HepG2 (cell line): Measurements from ENCODE around the gene AHCYL2. TPM values are rescaled to one million over a fixed set of nuclear protein-coding genes. Genes with fewer than 3 reads are reported as not detected.

Experiments
- ATAC-seq: fragments of 200-7000 bp; cut with Tn5 transposase; 3 replicates; pipeline ENCODE4 v1.9.1; 2020; ENCODE audit warnings: mild to moderate bottlenecking, moderate library complexity
- BruUV-seq: library from RNA; stranded (reverse); fragments of 400-500 nt; replicated peaks from 2 replicates; lab custom pipeline; 2021; lab: Mats Ljungman, UMichigan
- CTCF ChIA-PET: fragments of 300-600 bp; formaldehyde crosslinking; extraction: SDS; loops from one replicate; lab custom pipeline; 2021; ENCODE audit warnings: low total read pairs, inconsistent platforms, low intra/inter-chr PET ratio; lab: Yijun Ruan, JAX
- POLR2A ChIA-PET: fragments of 350-600 bp; sonication (Branson Sonifier 250); formaldehyde crosslinking; loops from one replicate; lab custom pipeline; 2020; ENCODE audit warnings: antibody characterized with exemption, inconsistent platforms; lab: Yijun Ruan, JAX
- DNase-seq: peaks from one replicate; pipeline ENCODE4 v3.0.0-alpha.2; 2015; ENCODE audit warnings: low spot score
- FAIRE-seq: peaks from 3 replicates; lab custom pipeline; 2011; peaks lifted over from hg19 to GRCh38; lab: Jason Lieb, UNC
- H2AFZ ChIP-seq: one replicate; pipeline ENCODE4 v1.6.1; 2011; ENCODE audit warnings: low read length, inconsistent platforms
- H3K27ac ChIP-seq: fragments of 300-600 bp; 3 replicates; pipeline ENCODE4 v1.8.0; 2011; ENCODE audit warnings: mixed run types, mild to moderate bottlenecking, mixed read lengths, low read length, inconsistent platforms; ENCODE audit not compliant: insufficient read depth; ENCODE audit errors: extremely low read length
- H3K27me3 ChIP-seq, 2 experiments: fragments of 200-600 bp in 1 of 2; 2 replicates in 1 of 2; 3 replicates in 1 of 2; pipeline versions ENCODE4 v1.6.0 to v1.8.0; 2011; ENCODE audit warnings: low read length in 2 of 2, mild to moderate bottlenecking in 2 of 2, moderate library complexity in 2 of 2, inconsistent platforms in 1 of 2; ENCODE audit not compliant: insufficient read depth in 2 of 2, control insufficient read depth in 1 of 2
- H3K36me3 ChIP-seq, 2 experiments: fragments of 200-600 bp in 1 of 2; replicated peaks in 1 of 2; 2 replicates in 1 of 2; 3 replicates in 1 of 2; pipeline versions ENCODE4 v1.5.1 to v1.8.0; 2011; ENCODE audit warnings: low read length in 2 of 2, inconsistent platforms in 1 of 2; ENCODE audit not compliant: insufficient read depth in 2 of 2, control insufficient read depth in 1 of 2
- H3K4me1 ChIP-seq: 2 replicates; pipeline ENCODE4 v1.5.1; 2012; ENCODE audit warnings: low read length, inconsistent platforms; ENCODE audit not compliant: insufficient read depth
- H3K4me2 ChIP-seq: 2 replicates; pipeline ENCODE4 v1.6.0; 2011; ENCODE audit warnings: low read depth, low read length, inconsistent platforms
- H3K4me3 ChIP-seq, 3 experiments: fragments of 200-600 bp in 1 of 3; sonication (generic), shearing (Covaris generic) in 1 of 3; replicated peaks in 1 of 3; 2 replicates each; pipeline ENCODE4 v1.5.1; 2011 to 2016; ENCODE audit warnings: low read length in 3 of 3, inconsistent platforms in 2 of 3, low read depth in 2 of 3, mild to moderate bottlenecking in 2 of 3, control low read depth in 1 of 3, mixed read lengths in 1 of 3; ENCODE audit not compliant: insufficient read depth in 1 of 3
- H3K79me2 ChIP-seq: one replicate; pipeline ENCODE4 v1.6.1; 2011; ENCODE audit warnings: low read length, inconsistent platforms; ENCODE audit not compliant: insufficient read depth
- H3K9ac ChIP-seq: 2 replicates; pipeline ENCODE4 v1.6.0; 2011; ENCODE audit warnings: mild to moderate bottlenecking, low read depth, low read length, inconsistent platforms; ENCODE audit not compliant: insufficient read depth
- H3K9me3 ChIP-seq: 2 replicates; pipeline ENCODE4 v1.5.1; 2012; ENCODE audit warnings: mild to moderate bottlenecking, low read length
- H4K20me1 ChIP-seq: 2 replicates; pipeline ENCODE4 v1.6.0; 2011; ENCODE audit warnings: inconsistent platforms, mild to moderate bottlenecking, low read length, moderate library complexity; ENCODE audit not compliant: insufficient read depth
- KAT8 ChIP-seq: IDR thresholded peaks from 2 replicates; pipeline ENCODE4 v1.6.1; 2016; ENCODE audit warnings: missing genetic modification reagents, missing compliant biosample characterization
- MBNL3 ChIP-seq: fragments of 250-450 bp; sonication (Bioruptor Pico); conservative IDR thresholded peaks from 2 replicates; pipeline ENCODE4 v1.8.0; 2022; ENCODE audit warnings: mild to moderate bottlenecking, inconsistent platforms
- PLRG1 ChIP-seq: fragments of 450-650 bp; conservative IDR thresholded peaks from 2 replicates; pipeline ENCODE4 v1.6.1; 2016
- RAD21 ChIP-seq: fragments of 450-650 bp; formaldehyde crosslinking; IDR thresholded peaks from 2 replicates; pipeline ENCODE4 v1.5.0; 2020; ENCODE audit warnings: mild to moderate bottlenecking
- STAG1 ChIP-seq: sonication (generic); formaldehyde crosslinking; IDR thresholded peaks from 2 replicates; pipeline ENCODE4 v1.4.0; 2020; ENCODE audit warnings: missing genetic modification reagents
- THAP11 ChIP-seq: IDR thresholded peaks from 2 replicates; pipeline ENCODE4 v1.6.1; 2016; ENCODE audit warnings: missing biosample characterization, missing genetic modification reagents
- YY1 ChIP-seq: IDR thresholded peaks from 2 replicates; pipeline ENCODE4 v1.6.1; 2011; ENCODE audit warnings: low read length, low read depth, moderate library complexity, mild to moderate bottlenecking; ENCODE audit not compliant: insufficient read depth, insufficient replicate concordance
- ZMYM4 ChIP-seq: sonication (generic); formaldehyde crosslinking; IDR thresholded peaks from 2 replicates; pipeline ENCODE4 v1.8.1; 2023; ENCODE audit warnings: mild to moderate bottlenecking, missing genetic modification reagents
- ZNF12 ChIP-seq: sonication (generic); formaldehyde crosslinking; IDR thresholded peaks from 2 replicates; pipeline ENCODE4 v1.5.0; 2020; ENCODE audit warnings: missing genetic modification reagents
- ZNF383 ChIP-seq: sonication (generic); formaldehyde crosslinking; IDR thresholded peaks from 2 replicates; pipeline ENCODE4 v1.4.0; 2020; ENCODE audit warnings: missing genetic modification reagents, mild to moderate bottlenecking, borderline replicate concordance
- ZNF468 ChIP-seq: sonication (generic); formaldehyde crosslinking; IDR thresholded peaks from 2 replicates; pipeline ENCODE4 v1.8.0; 2022; ENCODE audit warnings: mild to moderate bottlenecking, moderate library complexity, missing genetic modification reagents
- ZNF496 ChIP-seq: sonication (generic); formaldehyde crosslinking; IDR thresholded peaks from 2 replicates; pipeline ENCODE4 v1.8.1; 2023; ENCODE audit warnings: mild to moderate bottlenecking, moderate library complexity, missing genetic modification reagents; ENCODE audit not compliant: insufficient replicate concordance
- ZNF841 ChIP-seq: sonication (generic); formaldehyde crosslinking; IDR thresholded peaks from 2 replicates; pipeline ENCODE4 v1.8.1; 2023; ENCODE audit warnings: missing genetic modification reagents, borderline replicate concordance
- WGBS: methylation state at CpG from one replicate; pipeline ENCODE4 v1.1.6; 2017; ENCODE audit warnings: low lambda C conversion rate; 5-methylcytosine and 5-hydroxymethylcytosine counted together
- in situ Hi-C: cut with HindIII; loops from 2 replicates; pipeline ENCODE4 v1.10.0; 2017; ENCODE audit warnings: low pct_unique_long_range_greater_than_20kb; ENCODE audit not compliant: extremely low pct_ligation_motif_present
- intact Hi-C: fragments of 100-400 bp; cut with micrococcal nuclease; formaldehyde crosslinking; loops from one replicate; pipeline ENCODE4 v1.10.0; 2022; ENCODE audit not compliant: unreplicated experiment
- polyA plus RNA-seq, 8 experiments: library from polyadenylated mRNA; depleted of rRNA in 3 of 8; stranded (reverse) in 7 of 8; unstranded in 1 of 8; fragments of >200 nt; fragmentation: Illumina TruSeq in 4 of 8; extraction: Trizol in 4 of 8; gene quantifications; 2 replicates each; pipeline versions ENCODE4 v1.2.1 to v1.2.3, GENCODE V29; 2011 to 2016; ENCODE audit warnings: low read depth in 4 of 8, missing spikeins in 1 of 8, mixed read lengths in 1 of 8; ENCODE audit not compliant: insufficient read depth in 1 of 8
- total RNA-seq, 5 experiments: library from RNA; depleted of rRNA; stranded (reverse); fragments of >200 nt; fragmentation: Illumina TruSeq; extraction: Trizol; gene quantifications; 2 replicates each; pipeline ENCODE4 v1.2.3, GENCODE V29; 2016; ENCODE audit warnings: low read depth in 1 of 5
- TF ChIP-seq, protein P1 (sequence below): sonication (generic); formaldehyde crosslinking; IDR thresholded peaks from 2 replicates; pipeline ENCODE4 v1.4.0; 2020; ENCODE audit warnings: missing genetic modification reagents
- TF ChIP-seq, protein P2 (sequence below): IDR thresholded peaks from 2 replicates; pipeline ENCODE4 v1.6.1; 2016; ENCODE audit warnings: low read depth
- TF ChIP-seq, protein P3 (sequence below): sonication (generic); formaldehyde crosslinking; IDR thresholded peaks from 2 replicates; pipeline ENCODE4 v1.5.0; 2020; ENCODE audit warnings: mild to moderate bottlenecking, missing genetic modification reagents, moderate library complexity
- TF ChIP-seq, protein P4 (sequence below): sonication (generic); formaldehyde crosslinking; IDR thresholded peaks from 2 replicates; pipeline ENCODE4 v1.5.0; 2020; ENCODE audit warnings: mild to moderate bottlenecking, missing genetic modification reagents

The AHCYL2 gene
- total and polyA plus RNA-seq, 2 of the 13 experiments (the other 11 are each of a cell fraction or from before 2014, with no cell fraction given), result 9.5 to 14.7 TPM

DNA sequence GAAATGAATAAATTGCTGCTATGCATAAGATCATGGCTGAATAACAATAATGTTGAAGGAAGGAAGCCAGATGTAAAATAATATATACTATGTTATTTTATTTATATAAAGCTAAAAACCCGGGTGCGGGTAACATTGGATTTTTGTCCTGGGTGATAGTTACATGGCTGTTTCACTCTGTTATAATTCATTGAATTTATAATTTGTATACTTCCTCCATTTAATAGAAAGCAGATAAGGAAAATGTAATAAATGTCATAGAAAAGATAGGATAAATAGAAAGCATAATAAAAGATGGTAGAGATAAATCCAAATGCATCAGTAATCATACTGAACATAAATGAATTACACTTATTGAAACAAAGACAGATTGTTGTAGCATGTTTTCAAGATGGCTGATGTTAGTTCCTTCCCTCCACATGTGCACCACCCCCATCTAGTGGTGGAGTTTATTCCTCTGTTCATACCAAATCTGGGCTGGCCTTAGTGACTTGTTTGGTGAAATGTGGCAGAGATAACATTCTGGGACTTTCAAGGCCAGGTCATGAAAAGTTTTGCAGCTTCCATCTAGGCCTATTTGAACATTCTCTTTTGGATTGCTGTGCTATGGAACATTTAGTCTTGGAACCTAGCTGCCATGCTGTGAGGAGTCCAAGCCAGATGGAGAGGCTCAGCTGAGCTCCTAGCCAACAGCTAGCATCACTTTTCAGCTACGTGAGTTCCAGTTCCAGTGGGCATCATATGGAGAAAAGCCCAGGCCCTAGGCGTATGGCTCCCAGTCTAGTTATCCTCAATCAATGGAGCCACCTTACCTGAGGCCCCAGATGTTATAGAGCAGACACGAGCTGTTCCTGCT, 46.9 kb downstream of the AHCYL2 start:
- Histone ChIP-seq H2AFZ (no peak overlapping the region), H3K36me3 (no peaks in the 10 kb centered on the region), H3K4me1 (no peaks in the 10 kb centered on the region), H3K27ac (no peak overlapping the region), H3K9ac (no peak overlapping the region), H3K79me2 (no peaks in the 10 kb centered on the region), H4K20me1 (no peaks in the 10 kb centered on the region), H3K9me3 (no peaks in the 10 kb centered on the region), H3K27me3 (no peaks in the 10 kb centered on the region), H3K4me2 (no peak overlapping the region), H3K4me3 (no peak overlapping the region)
- FAIRE-seq (peak; percentile 85), DNase-seq (peak; percentile 64), ATAC-seq (peak; percentile 87)
- CTCF ChIA-PET, result interaction anchor here (0.8 to 3.5 kb wide), 2 partner anchors 52 to 54 kb away, joined by 3 to 30 read pairs; no protein-coding TSS in a partner anchor
- in situ Hi-C loops, result no loop called here
- no TSS peak for BruUV-seq
- POLR2A ChIA-PET, result no interaction called here
- intact Hi-C loops, result loop anchor here (1.0 to 2.0 kb wide), 2 partner anchors 47 to 53 kb away; partner anchors contain the start of gene AHCYL2
- 52% methylated on average over 5 of the region's 5 CpGs for WGBS
- TF ChIP-seq, protein P1, sequence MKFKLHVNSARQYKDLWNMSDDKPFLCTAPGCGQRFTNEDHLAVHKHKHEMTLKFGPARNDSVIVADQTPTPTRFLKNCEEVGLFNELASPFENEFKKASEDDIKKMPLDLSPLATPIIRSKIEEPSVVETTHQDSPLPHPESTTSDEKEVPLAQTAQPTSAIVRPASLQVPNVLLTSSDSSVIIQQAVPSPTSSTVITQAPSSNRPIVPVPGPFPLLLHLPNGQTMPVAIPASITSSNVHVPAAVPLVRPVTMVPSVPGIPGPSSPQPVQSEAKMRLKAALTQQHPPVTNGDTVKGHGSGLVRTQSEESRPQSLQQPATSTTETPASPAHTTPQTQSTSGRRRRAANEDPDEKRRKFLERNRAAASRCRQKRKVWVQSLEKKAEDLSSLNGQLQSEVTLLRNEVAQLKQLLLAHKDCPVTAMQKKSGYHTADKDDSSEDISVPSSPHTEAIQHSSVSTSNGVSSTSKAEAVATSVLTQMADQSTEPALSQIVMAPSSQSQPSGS (CRISPR knock-in tag), result no peak
- TF ChIP-seq ZNF496 (CRISPR knock-in tag) (no peak), KAT8 (CRISPR knock-in tag) (0 out of 2 replicates have a peak, but pooled peaks have one; percentile 29), RAD21 (0 out of 2 replicates have a peak, but pooled peaks have one; percentile 21), THAP11 (CRISPR knock-in tag) (peak; percentile 46; the same call in 1 of the 2 replicates), ZMYM4 (CRISPR knock-in tag) (peak; percentile 76), PLRG1 (no peak), ZNF468 (CRISPR knock-in tag) (no peak), MBNL3 (CRISPR knock-in tag) (no peak), ZNF841 (CRISPR knock-in tag) (no peak), ZNF12 (CRISPR knock-in tag) (0 out of 2 replicates have a peak, but pooled peaks have one; percentile 30), ZNF383 (CRISPR knock-in tag) (no peak), STAG1 (CRISPR knock-in tag) (peak; percentile 63), YY1 (peak; percentile 83)
- TF ChIP-seq, protein P2, sequence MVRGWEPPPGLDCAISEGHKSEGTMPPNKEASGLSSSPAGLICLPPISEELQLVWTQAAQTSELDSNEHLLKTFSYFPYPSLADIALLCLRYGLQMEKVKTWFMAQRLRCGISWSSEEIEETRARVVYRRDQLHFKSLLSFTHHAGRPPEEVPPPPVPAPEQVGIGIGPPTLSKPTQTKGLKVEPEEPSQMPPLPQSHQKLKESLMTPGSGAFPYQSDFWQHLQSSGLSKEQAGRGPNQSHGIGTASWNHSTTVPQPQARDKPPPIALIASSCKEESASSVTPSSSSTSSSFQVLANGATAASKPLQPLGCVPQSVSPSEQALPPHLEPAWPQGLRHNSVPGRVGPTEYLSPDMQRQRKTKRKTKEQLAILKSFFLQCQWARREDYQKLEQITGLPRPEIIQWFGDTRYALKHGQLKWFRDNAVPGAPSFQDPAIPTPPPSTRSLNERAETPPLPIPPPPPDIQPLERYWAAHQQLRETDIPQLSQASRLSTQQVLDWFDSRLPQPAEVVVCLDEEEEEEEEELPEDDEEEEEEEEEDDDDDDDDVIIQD (CRISPR knock-in tag), result peak; percentile 49; the same call in 1 of the 2 replicates
- TF ChIP-seq, protein P3, sequence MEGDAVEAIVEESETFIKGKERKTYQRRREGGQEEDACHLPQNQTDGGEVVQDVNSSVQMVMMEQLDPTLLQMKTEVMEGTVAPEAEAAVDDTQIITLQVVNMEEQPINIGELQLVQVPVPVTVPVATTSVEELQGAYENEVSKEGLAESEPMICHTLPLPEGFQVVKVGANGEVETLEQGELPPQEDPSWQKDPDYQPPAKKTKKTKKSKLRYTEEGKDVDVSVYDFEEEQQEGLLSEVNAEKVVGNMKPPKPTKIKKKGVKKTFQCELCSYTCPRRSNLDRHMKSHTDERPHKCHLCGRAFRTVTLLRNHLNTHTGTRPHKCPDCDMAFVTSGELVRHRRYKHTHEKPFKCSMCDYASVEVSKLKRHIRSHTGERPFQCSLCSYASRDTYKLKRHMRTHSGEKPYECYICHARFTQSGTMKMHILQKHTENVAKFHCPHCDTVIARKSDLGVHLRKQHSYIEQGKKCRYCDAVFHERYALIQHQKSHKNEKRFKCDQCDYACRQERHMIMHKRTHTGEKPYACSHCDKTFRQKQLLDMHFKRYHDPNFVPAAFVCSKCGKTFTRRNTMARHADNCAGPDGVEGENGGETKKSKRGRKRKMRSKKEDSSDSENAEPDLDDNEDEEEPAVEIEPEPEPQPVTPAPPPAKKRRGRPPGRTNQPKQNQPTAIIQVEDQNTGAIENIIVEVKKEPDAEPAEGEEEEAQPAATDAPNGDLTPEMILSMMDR (CRISPR knock-in tag), result peak; percentile 72
- TF ChIP-seq, protein P4, sequence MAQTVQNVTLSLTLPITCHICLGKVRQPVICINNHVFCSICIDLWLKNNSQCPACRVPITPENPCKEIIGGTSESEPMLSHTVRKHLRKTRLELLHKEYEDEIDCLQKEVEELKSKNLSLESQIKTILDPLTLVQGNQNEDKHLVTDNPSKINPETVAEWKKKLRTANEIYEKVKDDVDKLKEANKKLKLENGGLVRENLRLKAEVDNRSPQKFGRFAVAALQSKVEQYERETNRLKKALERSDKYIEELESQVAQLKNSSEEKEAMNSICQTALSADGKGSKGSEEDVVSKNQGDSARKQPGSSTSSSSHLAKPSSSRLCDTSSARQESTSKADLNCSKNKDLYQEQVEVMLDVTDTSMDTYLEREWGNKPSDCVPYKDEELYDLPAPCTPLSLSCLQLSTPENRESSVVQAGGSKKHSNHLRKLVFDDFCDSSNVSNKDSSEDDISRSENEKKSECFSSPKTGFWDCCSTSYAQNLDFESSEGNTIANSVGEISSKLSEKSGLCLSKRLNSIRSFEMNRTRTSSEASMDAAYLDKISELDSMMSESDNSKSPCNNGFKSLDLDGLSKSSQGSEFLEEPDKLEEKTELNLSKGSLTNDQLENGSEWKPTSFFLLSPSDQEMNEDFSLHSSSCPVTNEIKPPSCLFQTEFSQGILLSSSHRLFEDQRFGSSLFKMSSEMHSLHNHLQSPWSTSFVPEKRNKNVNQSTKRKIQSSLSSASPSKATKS (CRISPR knock-in tag), result no peak
